Hepatocyte (in vitro differentiated cells): ENCODE results near the gene COL4A2.

Experiments used
- EZH2 ChIP-seq: fragments of 200-600 bp; sonication (generic); IDR thresholded peaks from 2 replicates; pipeline ENCODE4 v1.6.1; 2016; ENCODE audit warnings: antibody characterized with exemption, mild to moderate bottlenecking, borderline replicate concordance
- TF ChIP-seq, protein P1 (sequence below): fragments of 200-600 bp; sonication (generic); IDR thresholded peaks from 2 replicates; pipeline ENCODE4 v1.5.1; 2016; ENCODE audit warnings: antibody characterized with exemption, mild to moderate bottlenecking; ENCODE audit not compliant: poor library complexity

GRCh38 chr13:110454956-110455355 lies 147.9 kb downstream of the COL4A2 start:
- TF ChIP-seq, protein P1, sequence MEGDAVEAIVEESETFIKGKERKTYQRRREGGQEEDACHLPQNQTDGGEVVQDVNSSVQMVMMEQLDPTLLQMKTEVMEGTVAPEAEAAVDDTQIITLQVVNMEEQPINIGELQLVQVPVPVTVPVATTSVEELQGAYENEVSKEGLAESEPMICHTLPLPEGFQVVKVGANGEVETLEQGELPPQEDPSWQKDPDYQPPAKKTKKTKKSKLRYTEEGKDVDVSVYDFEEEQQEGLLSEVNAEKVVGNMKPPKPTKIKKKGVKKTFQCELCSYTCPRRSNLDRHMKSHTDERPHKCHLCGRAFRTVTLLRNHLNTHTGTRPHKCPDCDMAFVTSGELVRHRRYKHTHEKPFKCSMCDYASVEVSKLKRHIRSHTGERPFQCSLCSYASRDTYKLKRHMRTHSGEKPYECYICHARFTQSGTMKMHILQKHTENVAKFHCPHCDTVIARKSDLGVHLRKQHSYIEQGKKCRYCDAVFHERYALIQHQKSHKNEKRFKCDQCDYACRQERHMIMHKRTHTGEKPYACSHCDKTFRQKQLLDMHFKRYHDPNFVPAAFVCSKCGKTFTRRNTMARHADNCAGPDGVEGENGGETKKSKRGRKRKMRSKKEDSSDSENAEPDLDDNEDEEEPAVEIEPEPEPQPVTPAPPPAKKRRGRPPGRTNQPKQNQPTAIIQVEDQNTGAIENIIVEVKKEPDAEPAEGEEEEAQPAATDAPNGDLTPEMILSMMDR = no peak
- no peak for TF ChIP-seq EZH2
